SW480 (cell line): Measurements from ENCODE around the gene LKAAEAR1.

Experiments
- DNase-seq: peaks from one replicate; pipeline ENCODE4 v3.0.0-alpha.2; 2016; ENCODE audit warnings: low spot score

Gene LKAAEAR1

DNA sequence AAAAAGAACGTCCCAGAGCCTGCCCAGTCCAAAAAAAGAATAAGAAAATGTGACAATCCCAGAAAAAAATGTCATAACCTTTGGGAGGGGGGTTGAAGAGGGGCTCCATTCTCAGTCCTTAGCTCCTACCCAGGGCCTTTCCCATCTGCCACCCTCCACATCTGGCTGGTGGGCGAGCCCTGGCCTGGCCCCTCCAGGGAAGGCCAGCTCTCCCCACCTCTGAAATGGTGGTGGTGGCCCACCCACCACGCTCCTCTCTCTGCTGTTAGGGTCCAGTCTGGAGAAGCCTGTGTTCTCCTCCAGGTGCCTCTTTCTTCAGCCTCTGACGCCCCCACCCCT, 5.3 kb downstream of the LKAAEAR1 start:
- DNase-seq = no peak

DNA sequence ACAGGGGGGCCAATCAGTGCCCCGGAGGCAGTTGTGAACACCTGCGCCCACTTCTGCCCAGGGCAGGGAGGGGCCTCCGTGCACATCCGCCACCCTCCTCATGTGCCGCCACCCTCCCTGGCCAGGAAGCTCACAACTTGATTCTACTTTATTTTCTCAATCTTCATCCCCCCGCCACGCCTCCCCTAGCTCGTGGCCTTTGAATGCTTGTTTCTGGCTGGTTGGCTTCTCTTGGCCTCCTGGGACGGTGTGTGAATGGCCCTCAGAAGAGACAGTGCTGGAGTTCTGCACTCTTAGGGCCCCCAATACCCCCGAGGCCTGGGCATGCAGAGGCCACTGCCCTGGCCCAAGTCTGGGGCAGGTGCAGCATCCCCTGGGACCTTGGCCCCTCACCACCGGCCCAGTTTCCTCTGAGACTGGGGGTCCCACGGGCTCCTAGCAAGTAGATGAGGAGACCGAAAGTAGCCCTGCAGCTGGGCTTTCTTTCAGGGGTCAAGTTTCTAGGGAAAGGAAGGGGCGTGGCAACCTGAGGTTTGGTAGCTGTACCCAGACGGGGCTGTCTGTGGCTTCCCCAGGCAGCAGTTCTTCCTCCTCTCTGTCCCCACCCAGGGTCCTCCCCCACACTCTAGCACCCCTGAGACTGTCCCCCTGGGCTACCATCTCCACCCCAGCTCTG, 6.2 kb downstream of the LKAAEAR1 start:
- no peak for DNase-seq

DNA sequence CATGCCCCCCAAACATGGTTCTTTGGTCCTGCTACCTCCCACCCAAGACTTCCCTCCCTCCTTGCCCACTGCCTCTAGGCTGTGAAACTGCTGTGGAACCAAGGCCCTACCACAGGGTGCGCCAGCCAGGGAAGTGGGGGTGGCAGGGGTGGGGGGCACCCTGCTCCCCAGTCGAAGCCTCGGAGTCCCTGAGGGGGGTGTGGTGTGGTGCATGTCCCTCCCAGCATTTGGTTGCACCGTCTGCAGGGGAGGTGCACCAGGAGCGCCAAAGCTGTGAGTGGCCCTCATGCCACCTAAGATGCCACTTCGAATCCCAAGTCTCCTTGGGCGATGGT, 6.7 kb downstream of the LKAAEAR1 start:
- no peak for DNase-seq

DNA sequence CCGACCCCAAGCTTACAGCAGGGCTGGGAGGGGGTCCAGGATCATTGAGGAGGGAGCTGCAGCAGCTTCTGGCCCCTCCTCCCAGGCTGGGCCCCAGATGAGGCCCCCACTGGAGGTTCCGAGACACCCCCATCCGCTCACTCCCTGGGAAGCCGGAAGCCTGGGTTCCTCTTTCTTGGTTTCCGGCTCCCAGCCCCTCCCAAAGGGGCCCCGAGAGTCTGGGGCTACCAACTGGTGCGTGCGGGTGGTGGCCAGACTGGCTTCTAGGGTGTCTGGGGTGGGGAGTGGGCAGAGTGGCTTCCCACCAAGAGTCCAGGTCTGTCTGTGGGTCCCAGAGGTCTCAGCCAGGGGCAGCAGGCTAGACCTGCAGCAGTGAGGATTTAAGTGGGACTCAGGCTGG, 7.1 kb downstream of the LKAAEAR1 start:
- DNase-seq = no peak

DNA sequence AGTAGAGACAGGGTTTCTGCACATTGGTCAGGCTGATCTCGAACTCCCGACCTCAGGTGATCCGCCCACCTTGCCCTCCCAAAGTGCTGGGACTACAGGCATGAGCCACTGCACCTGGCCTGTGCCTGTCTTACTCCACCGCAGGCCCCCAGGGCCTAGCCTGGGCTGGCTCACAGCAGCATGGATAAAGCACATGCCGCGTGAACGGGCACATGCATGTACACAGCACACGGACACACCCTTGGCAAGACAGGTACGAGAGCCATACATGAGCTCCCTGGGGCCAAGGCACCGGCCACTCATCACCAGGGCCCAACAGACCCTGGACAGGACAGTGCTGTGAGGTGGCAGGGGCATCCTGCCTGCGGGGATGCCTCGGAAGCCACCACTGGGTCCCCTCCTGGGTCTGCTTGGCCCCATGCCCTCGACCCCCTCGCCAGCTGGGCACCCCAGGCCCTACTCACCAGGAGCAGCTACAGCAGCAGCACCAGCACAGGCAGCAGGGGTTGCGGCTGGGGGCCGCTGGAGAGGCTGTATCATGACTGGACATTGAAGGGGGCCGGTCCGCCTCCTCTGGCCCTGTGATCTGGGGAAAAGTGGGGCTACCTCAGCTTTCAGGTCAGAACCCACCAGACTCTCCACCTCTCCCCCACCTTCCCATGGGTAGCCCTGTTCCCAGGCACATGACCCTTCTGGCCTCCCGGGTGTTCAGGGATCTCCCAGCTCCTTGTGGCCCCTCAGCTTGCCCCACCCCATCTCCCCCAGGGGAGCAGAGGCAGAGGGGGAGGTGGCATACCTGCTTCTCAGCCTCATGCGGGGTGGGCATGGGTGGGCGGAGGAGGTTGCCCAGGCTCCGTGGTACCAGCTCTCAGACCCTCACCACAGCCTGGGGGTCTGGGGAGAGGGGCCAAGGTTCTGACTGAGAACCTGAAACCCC, 7.9 kb downstream of the LKAAEAR1 start:
- no peak for DNase-seq

DNA sequence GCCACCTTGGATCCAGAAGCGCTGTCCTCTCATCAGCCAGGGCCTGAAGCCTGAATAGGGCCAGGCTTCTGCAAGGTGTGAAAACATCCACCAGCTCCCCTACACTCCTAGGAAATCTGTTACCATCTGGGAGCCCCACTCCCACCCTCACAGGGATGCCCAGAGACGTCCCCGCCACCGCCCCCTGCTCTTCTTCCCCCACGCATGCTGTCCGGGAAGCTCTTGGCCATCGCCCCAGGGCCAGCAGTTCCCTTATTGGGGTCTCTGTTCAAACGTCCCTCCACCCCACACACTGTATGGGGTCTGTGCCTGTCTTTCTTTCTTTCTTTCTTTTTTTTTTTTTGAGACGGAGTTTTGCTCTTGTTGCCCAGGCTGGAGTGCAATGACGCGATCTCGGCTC, 8.6 kb downstream of the LKAAEAR1 start:
- DNase-seq = no peak

DNA sequence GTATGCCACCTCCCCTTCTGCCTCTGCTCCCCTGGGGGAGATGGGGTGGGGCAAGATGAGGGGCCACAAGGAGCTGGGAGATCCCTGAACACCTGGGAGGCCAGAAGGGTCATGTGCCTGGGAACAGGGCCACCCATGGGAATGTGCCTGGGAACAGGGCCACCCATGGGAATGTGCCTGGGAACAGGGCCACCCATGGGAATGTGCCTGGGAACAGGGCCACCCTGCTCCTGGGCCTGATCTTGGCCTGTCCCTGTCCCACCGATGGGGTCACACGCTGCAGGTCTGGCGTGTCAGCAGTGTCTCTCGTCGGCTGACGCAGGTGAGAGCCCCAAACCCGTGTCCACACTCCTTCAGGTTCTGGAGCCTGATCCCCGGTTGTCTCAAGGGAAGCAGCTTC, 9.2 kb downstream of the LKAAEAR1 start:
- DNase-seq = no peak

DNA sequence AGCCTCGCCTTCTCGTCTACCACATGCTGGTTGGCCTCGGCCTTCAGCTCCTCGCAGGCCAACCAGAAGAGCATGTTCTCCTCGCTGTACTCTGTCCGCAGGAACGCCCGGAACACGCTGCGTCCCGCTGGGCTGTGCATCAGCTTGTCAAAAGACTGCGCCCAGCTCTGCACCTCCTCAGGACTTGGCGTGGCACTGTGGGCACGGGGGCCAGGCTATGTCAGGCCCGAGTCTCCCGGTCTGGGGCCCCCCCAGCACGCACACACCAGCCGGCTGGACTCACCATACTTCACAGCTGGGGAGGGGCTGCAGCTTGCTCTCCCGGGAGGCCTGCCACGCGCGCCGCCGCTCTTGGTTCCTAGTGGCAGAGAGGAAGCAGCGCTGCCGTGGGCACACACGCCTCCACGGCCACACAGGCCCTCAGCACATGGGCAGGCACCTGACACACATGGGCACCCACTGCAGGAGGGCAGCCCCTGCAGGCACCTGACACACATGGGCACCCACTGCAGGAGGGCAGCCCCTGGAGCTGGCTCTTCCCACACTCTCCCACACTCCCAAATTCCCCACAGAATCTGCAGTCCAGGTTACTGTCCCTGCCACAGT, 9.9 kb downstream of the LKAAEAR1 start:
- DNase-seq = no peak

DNA sequence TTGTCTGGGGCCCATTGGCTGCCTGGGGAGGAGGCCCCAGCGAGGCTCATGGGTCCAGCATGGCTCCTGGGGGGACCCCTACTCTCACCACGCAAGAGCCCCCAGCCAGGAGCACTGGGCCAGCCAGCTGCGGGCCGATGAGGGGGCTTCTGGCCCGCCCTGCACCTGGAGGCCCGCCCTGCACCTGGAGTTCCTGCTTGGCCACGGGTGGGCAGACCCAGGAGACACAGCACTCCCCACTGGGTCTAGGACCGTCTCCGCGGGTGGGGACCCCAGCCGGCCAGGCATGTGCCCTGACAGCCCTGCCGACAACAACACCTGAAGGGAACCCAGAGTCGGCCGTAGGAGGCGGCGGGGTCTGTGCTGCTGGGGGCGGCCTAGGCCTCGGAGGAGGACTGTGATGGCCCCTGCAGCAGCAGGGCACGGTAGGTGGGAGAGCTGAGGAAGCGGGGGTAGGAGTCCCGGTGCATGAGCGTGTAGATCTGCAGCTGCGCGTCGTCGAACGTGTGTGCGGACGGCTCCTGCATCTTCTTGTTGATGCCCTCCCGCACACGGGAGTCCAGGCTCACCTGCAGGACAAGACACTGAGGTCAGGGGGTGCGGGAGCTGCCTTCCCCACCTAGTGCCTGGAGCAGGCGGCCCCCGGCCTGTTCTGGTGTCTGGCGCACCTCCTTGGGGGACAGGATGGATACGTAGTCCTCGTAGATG, 10.6 kb downstream of the LKAAEAR1 start:
- no peak for DNase-seq

DNA sequence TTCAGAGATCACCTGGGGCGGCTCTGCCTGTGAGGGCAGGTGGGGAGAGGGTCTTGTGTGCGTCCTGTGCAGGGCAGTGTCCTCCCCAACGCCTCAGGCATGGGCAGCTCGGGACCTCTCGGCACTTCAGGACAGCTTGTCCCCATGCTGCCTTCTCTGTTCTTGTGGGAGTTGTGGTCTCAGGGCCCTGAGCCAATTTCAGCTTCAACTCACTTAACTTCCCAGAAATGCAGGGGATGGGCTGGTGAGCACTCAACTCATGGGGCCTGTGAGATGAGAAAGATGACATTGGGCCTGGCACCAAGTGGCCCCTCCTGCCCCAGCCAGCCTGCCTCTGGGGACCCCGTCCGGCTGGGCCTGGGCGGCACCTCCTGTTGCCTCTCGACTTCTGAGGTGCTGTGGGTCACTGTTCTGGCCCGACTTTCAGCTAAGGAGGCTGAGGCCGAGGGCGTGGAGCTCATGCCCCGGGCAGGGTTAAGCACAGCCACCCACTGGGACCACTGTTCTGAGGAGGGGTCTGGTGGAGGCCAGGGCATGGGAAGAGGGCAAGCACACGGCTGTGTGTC, 11.6 kb downstream of the LKAAEAR1 start:
- DNase-seq = no peak

DNA sequence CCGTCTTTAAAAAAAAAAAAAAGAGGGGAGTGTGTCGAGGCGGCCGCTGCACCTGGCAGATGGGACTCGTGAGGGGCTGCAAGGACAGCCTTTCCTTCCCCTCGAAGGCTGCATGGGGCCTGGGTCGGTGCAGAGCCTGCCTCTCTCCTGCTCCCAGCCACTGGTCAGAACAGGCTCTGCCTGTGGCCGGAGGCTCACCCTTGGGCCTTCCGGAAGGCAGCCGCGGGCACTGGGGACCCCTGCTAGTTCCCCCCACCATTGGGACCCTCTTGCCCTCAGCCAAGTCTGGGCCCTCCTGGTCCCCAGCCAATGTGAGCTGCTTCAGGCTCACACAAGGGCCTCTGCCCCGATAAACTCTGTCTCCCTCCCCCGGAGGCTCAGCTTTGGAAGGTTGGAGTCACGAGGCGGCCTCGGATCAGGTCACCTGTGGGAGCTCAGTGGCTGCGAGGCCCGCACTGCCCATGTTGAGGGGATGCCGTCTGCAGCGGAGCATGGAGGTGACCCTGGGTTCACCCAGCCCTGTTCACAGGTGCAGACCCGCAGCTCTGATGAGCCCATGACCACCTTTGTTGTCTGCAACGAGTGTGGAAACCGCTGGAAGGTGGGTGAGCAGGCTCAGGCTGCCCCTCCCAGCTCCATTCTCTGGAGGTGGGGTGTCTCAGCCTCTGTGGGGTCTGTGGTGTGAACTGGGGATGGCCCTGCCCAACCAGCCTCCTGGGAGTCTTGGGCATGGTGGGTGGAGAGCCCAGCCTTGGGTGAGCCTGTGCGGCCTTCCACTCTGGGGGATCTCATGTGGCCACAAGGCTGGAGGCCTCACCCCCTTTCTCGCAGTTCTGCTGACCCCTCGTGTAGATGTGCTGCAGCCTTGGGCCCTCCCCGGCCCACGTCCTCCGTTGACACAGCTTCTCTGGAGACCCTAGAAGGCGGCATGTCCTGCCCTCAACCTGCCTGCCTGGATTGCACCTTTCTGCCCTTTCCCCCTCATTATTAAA, 12.6 kb downstream of the LKAAEAR1 start:
- DNase-seq = no peak

DNA sequence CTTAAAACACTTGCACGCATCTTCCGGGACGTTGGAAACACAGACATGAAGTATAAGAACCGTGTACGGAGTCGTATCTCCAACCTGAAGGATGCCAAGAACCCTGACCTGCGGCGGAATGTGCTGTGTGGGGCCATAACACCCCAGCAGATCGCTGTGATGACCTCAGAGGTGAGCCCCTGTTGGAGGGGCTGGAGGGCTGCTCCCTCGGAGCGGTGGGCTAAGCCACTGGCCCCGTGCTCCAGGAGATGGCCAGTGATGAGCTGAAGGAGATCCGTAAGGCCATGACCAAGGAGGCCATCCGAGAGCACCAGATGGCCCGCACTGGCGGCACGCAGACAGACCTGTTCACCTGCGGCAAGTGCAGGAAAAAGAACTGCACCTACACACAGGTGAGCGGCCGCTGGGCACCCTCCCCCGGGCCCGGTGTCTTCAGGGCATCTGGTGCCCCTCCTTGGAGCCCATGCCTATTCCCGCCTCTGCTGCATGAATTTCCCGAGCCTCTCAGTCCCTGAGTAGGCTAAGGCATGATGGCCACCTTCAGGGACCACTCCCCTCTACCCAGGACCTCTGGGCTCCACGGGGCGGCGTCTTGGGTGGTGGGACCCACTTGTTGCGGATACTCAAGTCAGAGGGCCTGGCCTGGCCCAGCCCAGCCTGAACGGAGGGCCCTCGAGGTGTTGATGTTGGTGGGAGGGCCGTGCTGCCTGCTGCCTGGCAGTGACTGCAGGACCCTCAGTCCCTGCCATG, 13.8 kb downstream of the LKAAEAR1 start:
- no peak for DNase-seq

DNA sequence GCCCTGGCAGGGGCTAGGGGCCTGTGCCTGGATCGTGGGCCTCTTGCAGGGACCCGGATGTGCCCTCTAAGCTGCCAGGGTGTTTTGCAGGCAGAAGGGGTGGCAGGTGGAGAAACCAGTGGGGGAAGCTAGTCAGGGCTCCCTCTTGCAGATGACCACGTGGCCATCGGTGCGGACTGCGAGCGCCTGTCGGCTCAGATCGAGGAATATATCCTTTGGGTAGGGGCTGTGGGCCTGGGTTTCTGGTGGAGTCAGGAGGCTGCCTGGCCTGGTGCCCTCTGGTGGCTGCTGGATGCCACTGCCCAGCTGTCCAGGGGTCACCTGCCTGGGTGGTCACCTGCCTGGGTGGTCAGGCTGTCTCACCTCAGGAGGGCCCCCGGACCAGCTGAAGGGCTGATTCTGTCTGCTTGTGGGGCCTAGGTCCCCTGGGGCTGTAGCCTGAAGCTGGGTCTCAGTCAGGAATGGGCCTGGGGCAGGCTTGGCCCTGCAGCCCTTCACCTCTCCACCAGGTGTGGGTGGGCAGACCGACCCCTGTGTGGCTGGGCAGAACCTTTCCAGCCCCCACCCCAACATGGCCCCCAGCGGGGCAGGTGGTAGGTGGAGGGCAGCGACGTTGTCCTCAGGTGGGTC, 14.5 kb downstream of the LKAAEAR1 start:
- DNase-seq = no peak

DNA sequence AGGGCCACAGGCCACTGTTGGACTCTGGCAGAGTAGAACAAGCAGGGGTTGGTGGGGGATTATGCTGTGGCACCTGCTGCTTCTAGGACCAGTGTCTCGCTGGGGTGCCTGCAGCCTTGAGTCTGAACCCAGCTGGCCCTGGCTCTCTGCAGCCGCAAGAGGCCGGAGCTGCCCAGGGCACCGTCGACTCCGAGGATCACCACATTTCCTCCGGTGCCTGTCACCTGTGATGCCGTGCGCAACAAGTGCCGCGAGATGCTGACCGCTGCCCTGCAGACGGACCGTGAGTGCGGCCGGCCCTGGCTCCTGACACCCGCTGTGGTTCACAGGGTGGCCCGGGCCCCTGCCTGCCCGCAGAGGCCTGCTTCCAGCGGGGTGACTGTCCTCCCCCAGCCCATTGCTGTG, 15.0 kb downstream of the LKAAEAR1 start:
- DNase-seq = no peak

DNA sequence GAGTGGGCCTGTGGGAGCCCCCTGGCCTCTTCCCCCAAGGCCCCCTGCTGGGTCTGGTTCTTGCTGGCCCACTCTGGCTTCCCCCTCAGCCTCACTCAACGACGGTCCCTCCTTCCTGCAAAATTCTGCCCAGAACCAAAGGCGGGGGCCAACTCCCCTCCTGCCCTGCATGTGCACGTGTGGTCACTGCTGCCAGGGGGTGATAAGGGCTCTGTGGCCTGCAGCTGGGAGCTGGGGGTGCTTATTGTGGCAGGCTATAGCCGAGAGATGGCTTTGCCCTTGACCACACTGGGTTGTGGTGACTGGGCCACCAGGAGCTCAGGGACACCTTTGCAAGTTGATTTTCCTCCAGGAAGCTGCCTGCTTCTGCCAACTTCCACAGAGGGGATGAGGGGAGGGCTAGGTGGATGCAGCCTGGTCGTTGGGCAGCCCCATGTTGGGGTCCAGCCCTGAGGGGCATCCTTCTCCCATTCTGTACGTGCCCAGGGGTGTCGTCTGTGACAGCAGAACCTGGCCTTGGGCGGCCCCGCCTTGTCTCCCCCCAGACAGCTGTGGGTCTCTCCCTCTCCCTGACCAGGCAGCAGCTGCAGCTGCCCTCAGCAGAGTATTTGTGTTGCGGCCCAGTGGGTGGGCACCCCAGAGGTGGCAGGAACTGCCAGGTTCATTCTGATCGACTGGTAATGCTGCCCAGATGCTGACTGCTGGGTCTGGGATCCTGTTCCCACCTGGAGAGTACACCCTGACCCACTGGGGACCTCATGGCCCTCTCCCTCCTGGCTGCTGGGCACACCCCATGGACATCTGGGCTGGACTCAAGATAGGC, 15.6 kb downstream of the LKAAEAR1 start:
- DNase-seq = no peak

DNA sequence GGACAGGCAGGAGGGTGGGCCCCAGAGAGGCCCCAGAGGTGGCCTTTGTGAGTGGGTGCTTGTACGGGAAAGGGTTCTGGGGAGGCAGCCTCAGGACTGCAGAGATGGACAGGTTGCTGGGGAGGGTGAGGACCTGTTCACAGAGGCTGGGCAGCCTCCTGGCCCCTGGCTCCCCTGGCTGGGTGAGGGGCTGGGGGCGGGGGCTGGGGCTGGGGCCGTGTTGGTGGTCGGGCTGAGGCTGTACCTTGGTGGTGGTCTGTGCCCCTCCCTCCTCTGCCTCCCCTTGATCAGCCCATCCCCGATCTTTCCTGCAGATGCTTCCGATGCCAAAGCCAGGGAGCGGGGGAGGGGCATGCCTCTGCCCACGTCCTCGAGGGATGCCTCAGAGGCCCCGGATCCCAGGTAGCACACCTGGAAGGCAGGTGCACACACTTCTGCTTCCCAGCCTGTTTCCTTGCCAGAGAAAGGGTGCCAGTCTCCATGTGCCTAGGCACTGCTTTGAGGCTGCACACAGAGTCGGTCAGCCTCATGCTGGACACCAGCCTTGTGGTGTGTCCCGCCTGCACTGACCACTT, 16.4 kb downstream of the LKAAEAR1 start:
- DNase-seq = no peak

DNA sequence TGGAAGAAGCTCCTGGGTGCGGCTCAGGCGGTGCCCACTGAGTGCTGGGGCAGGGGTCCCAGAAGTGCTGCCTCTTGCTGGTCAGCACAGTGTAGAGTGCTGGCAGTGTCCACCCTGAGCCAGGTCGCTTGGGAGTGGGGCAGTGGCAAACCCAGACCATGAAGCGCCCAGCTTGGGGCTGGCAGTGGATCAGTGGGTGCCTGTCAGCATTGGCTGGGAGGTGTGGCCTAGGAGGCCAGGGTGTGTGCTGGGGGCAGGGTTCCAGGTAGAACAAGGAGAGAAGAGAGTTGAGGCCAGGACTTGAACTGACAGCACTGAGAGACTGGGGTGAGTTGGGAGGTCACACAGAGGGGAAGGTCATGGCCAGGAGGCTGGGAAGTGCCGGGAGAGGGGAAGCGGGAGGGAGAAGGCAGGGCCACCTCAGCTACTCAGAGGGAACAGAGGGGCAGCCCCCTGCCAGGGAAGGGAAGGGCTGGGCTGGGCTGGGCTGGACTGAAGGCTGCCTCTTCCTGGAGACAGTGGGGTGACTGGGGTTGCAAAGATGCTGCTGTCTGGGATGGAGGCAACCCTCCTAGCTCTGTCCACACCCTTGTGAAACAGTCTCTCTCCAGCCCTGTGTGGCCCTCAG, 17.1 kb downstream of the LKAAEAR1 start:
- DNase-seq = no peak

DNA sequence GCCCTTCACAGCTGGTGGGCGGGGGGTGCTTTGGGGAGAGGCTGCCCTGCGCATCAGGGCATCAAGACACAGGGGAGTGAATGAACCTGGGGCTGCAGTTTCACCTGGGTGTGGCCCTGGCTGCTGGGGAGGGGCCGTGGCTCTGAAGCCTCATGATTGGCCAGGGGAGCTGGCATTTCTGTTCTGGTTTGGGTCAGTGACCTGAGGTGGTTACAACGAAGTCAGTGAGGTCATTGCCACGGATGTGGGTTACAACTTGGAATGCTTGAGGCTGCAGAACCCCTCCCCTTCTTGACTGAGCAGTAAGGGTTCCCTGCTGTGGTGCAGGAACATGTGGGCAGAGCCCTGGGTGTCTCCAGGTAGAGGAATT, 18.2 kb downstream of the LKAAEAR1 start:
- peak; percentile 96 for DNase-seq
